Measurements from ENCODE around the gene P2RY2.

P2RY2 gene

GRCh38 chr11:73244589-73245240 lies 26.6 kb downstream of the P2RY2 start:
- DNase-seq (ENCODE audit: low read depth in 1 of 2, low spot score in 1 of 2): no peak
- H3K27me3 ChIP-seq (ENCODE audit: insufficient read depth, poor library complexity, severe bottlenecking): no peaks in the 10 kb centered on the region
- no peak overlapping the region for H3K27ac ChIP-seq (replicated peaks)
- TF ChIP-seq CTCF (IDR thresholded peaks at IDR 0.05; ENCODE audit: insufficient read depth, low read length) (no peak), POLR2AphosphoS5 (IDR thresholded peaks at IDR 0.05; ENCODE audit: low read depth) (no peak), REST (IDR thresholded peaks at IDR 0.05; ENCODE audit: insufficient replicate concordance, low read depth) (no peak), SPI1 (IDR thresholded peaks at IDR 0.05; ENCODE audit: borderline replicate concordance, low read depth) (no peak), GABPA (IDR thresholded peaks at IDR 0.05; ENCODE audit: low read depth) (no peak)
- H3K4me3 ChIP-seq (replicated peaks; ENCODE audit: insufficient read depth, low read length): no peak overlapping the region

GRCh38 chr11:73245461-73245860 lies 27.4 kb downstream of the P2RY2 start:
- Histone ChIP-seq H3K27ac (replicated peaks) (no peak overlapping the region), H3K27me3 (ENCODE audit: insufficient read depth, poor library complexity, severe bottlenecking) (no peaks in the 10 kb centered on the region), H3K4me3 (replicated peaks; ENCODE audit: insufficient read depth, low read length) (no peak overlapping the region)
- no peak for DNase-seq (ENCODE audit: low read depth in 1 of 2, low spot score in 1 of 2)
- TF ChIP-seq GABPA (IDR thresholded peaks at IDR 0.05; ENCODE audit: low read depth) (no peak), CTCF (IDR thresholded peaks at IDR 0.05; ENCODE audit: insufficient read depth, low read length) (no peak), POLR2AphosphoS5 (IDR thresholded peaks at IDR 0.05; ENCODE audit: low read depth) (no peak), SPI1 (IDR thresholded peaks at IDR 0.05; ENCODE audit: borderline replicate concordance, low read depth) (no peak), REST (IDR thresholded peaks at IDR 0.05; ENCODE audit: insufficient replicate concordance, low read depth) (no peak)

- TF ChIP-seq GABPA (IDR thresholded peaks at IDR 0.05; ENCODE audit: low read depth) (no peak), CTCF (IDR thresholded peaks at IDR 0.05; ENCODE audit: insufficient read depth, low read length) (no peak), SPI1 (IDR thresholded peaks at IDR 0.05; ENCODE audit: borderline replicate concordance, low read depth) (no peak)
- Histone ChIP-seq H3K27ac (replicated peaks) (no peak overlapping the region), H3K4me3 (replicated peaks; ENCODE audit: insufficient read depth, low read length) (no peak overlapping the region), H3K27me3 (ENCODE audit: insufficient read depth, poor library complexity, severe bottlenecking) (no peaks in the 10 kb centered on the region)
- no peak for DNase-seq (ENCODE audit: low read depth in 1 of 2, low spot score in 1 of 2)
Observed at GRCh38 chr11:73246303-73246702, 28.2 kb downstream of the P2RY2 start.
